Thyroid gland (tissue), 4 donors: ENCODE measurements around the gene PPP1R15B. TPM values are rescaled to one million over a fixed set of nuclear protein-coding genes. Genes with fewer than 3 reads are reported as not detected.

ENCODE experiments used
- DNase-seq, 2 donors: peaks; one replicate each; pipeline ENCODE4 v3.0.0-alpha.2; 2019
- H3K27ac ChIP-seq, 3 donors: fragments of 200-600 bp; sonication (generic); 1 replicate in 2 of 3; 2 replicates in 1 of 3; pipeline ENCODE4 v1.5.1; 2016 to 2019; ENCODE audit warnings: mild to moderate bottlenecking in 1 of 3, moderate library complexity in 1 of 3
- H3K27me3 ChIP-seq: fragments of 200-600 bp; sonication (generic); one replicate; pipeline ENCODE4 v1.5.1; 2019
- H3K36me3 ChIP-seq, 2 donors: fragments of 200-600 bp; sonication (generic); one replicate each; pipeline ENCODE4 v1.5.1; 2016 to 2019
- H3K4me1 ChIP-seq, 2 donors: fragments of 200-600 bp; sonication (generic); one replicate each; pipeline ENCODE4 v1.5.1; 2017 to 2019
- H3K4me3 ChIP-seq, 3 donors: fragments of 200-600 bp; sonication (generic); replicated peaks in 1 of 3; 1 replicate in 2 of 3; 2 replicates in 1 of 3; pipeline ENCODE4 v1.5.1; 2016; ENCODE audit warnings: mild to moderate bottlenecking in 1 of 3
- H3K9me3 ChIP-seq: fragments of 200-600 bp; sonication (generic); one replicate; pipeline ENCODE4 v1.5.1; 2017
- POLR2A ChIP-seq, 2 donors: fragments of 450-650 bp; IDR thresholded peaks; one replicate each; pipeline ENCODE4 v1.6.1; 2017; ENCODE audit warnings: antibody characterized with exemption in 2 of 2, mild to moderate bottlenecking in 2 of 2, moderate library complexity in 1 of 2
- WGBS, 2 donors: methylation state at CpG; one replicate each; pipeline ENCODE4 v1.1.5; 2017; 5-methylcytosine and 5-hydroxymethylcytosine counted together
- intact Hi-C: fragments of 100-400 bp; cut with DNase I; formaldehyde crosslinking; loops from one replicate; pipeline ENCODE4 v1.15.1; 2023
- total RNA-seq, 4 donors: library from RNA; depleted of rRNA; stranded (reverse); fragments of >200 nt; gene quantifications; one replicate each; pipeline ENCODE4 v1.2.3, GENCODE V29; 2016
- TF ChIP-seq, protein P1 (sequence below), 6 experiments: fragments of 200-600 bp in 3 of 6; fragments of 450-650 bp in 3 of 6; sonication (generic) in 3 of 6; IDR thresholded peaks; one replicate each; pipeline ENCODE4 v1.5.1; 2016 to 2019; ENCODE audit warnings: antibody characterized with exemption in 6 of 6, mild to moderate bottlenecking in 2 of 6, inconsistent platforms in 1 of 6, moderate library complexity in 1 of 6

PPP1R15B gene
- total RNA-seq, 4 donors from 2014 or later, result 63.0 to 89.8 (median 66.2) TPM

DNA sequence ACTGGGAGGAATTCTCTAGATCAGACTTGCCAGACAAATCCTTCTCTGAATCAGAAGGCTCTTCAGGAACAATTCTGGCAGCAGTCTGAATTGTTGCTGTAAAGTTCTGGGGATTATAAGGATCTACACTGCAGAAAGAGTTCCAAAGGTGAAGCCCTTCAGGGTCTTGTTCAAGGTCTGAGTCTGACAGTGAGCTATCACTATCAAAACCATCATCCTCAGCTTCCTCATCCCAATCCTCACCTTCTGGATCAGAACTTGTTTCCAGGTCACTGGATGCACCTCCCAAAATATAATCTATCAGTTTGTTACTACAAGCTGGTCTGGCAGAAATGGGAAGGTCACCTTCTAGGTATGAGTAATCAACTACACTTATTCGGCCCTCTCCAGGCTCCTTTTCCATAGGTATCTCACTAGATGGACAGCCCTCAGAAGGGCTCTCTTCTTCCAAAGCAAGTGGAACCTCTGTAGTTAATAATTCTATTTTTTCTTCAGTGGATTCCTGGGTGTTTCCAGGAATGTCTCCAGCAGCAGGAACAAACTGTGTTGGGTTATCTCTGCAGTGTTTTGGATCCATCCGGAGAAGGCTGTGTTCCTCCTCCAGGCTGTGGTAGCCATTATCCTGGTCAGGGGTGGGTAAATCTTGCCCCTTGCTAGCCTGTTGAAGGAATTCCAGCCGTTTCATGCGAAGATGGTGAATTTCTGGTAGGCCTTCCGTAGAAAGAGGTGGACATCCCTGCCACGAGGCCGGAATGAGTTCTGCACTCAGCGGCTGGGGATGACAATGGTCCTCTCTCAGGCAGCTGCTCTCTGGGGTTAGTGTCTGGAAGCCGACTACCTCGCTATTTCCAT, 1.6 kb downstream of the PPP1R15B start:
- no peak for DNase-seq
- Histone ChIP-seq H3K4me1 (peaks cover 17 to 21% of the 10 kb centered on the region in 2 donors), H3K27me3 (no peaks in the 10 kb centered on the region), H3K9me3 (no peaks in the 10 kb centered on the region), H3K27ac (peak overlapping the region; percentile 99 to 100 (median 99)), H3K4me3 (peak overlapping the region; percentile 90 to 94 (median 91)), H3K36me3 (peaks cover 0 to 2% of the 10 kb centered on the region in 2 donors)
- intact Hi-C loops, result no loop called here
- 0 to 1% methylated on average over 4 to 10 of the region's 10 CpGs for WGBS, 2 donors
- TF ChIP-seq, protein P1, sequence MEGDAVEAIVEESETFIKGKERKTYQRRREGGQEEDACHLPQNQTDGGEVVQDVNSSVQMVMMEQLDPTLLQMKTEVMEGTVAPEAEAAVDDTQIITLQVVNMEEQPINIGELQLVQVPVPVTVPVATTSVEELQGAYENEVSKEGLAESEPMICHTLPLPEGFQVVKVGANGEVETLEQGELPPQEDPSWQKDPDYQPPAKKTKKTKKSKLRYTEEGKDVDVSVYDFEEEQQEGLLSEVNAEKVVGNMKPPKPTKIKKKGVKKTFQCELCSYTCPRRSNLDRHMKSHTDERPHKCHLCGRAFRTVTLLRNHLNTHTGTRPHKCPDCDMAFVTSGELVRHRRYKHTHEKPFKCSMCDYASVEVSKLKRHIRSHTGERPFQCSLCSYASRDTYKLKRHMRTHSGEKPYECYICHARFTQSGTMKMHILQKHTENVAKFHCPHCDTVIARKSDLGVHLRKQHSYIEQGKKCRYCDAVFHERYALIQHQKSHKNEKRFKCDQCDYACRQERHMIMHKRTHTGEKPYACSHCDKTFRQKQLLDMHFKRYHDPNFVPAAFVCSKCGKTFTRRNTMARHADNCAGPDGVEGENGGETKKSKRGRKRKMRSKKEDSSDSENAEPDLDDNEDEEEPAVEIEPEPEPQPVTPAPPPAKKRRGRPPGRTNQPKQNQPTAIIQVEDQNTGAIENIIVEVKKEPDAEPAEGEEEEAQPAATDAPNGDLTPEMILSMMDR (IDR thresholded peaks at IDR 0.05), result no peak
- TF ChIP-seq POLR2A (IDR thresholded peaks at IDR 0.05), result no peak

- Histone ChIP-seq H3K27me3 (no peaks in the 10 kb centered on the region), H3K9me3 (no peaks in the 10 kb centered on the region), H3K4me1 (peaks cover 21 to 30% of the 10 kb centered on the region in 2 donors), H3K36me3 (peaks cover 5 to 12% of the 10 kb centered on the region in 2 donors), H3K4me3 (peak overlapping the region; percentile 90 to 94 (median 91)), H3K27ac (peak overlapping the region; percentile 99 to 100 (median 99))
- intact Hi-C loops, result no loop called here
- DNase-seq, result no peak
- no peak for TF ChIP-seq POLR2A (IDR thresholded peaks at IDR 0.05)
- TF ChIP-seq, protein P1 (IDR thresholded peaks at IDR 0.05), result no peak
- WGBS, 2 donors, result 1% methylated on average over 3 of the region's 3 CpGs
These were observed 2.5 kb downstream of the PPP1R15B start for GRCh38 chr1:204409123-204409522.

DNA sequence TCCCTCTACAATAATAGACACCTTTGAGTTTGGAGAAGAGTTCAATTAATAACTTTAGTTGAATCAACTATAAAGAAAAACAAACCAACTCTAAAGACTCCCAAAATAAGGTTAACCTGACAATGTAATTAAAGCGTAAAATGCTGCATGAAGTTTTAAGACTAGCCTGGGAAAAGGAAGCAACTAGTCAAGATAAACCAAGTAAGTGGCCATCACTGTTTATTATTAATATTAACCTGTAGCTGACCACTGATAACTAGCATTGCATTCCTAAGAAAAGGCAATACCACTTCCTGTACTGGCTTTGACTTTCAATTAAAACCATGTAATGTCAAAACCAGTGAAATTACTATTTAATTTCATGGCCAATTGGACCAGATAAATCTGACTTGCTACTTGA, 3.0 kb downstream of the PPP1R15B start:
- 5 to 7% methylated on average over 1 of the region's 1 CpG for WGBS, 2 donors
- peak overlapping the region; percentile 99 to 100 (median 99) for H3K27ac ChIP-seq
- TF ChIP-seq, protein P1 (IDR thresholded peaks at IDR 0.05), result no peak
- no peak for TF ChIP-seq POLR2A (IDR thresholded peaks at IDR 0.05)
- H3K9me3 ChIP-seq, result no peaks in the 10 kb centered on the region
- intact Hi-C loops, result no loop called here
- peaks cover 10 to 16% of the 10 kb centered on the region in 2 donors for H3K36me3 ChIP-seq
- DNase-seq, result no peak
- peak overlapping the region; percentile 90 to 94 (median 91) for H3K4me3 ChIP-seq
- H3K27me3 ChIP-seq, result no peaks in the 10 kb centered on the region
- H3K4me1 ChIP-seq, result peaks cover 21 to 33% of the 10 kb centered on the region in 2 donors

DNA sequence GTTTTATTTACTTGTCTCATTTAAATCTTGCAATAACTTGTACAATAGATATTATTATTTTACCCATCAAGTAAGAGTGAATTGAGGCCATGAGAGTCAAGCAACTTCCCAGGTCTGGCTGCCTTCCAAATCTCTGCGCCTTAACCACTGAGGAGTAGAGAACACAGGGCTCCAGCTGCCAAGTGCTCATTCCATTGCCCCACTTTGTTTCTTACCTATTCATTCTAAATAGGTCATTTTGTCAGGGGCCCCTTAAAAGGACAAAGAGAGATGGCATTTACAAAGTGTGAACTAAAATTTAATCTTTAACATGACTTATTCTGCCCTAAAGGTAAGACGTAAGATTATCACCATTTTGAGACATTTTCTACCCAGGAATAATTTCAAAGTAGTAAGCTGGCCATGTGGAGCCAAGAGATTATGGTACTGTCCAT, 3.5 kb downstream of the PPP1R15B start:
- DNase-seq, result peak; percentile 96 to 97
- Histone ChIP-seq H3K27me3 (no peaks in the 10 kb centered on the region), H3K36me3 (peaks cover 11 to 16% of the 10 kb centered on the region in 2 donors), H3K4me1 (peaks cover 21 to 33% of the 10 kb centered on the region in 2 donors), H3K9me3 (no peaks in the 10 kb centered on the region), H3K27ac (peak overlapping the region; percentile 99 to 100 (median 99)), H3K4me3 (peak overlapping the region; percentile 90 to 94 (median 91))
- intact Hi-C loops, result no loop called here
- WGBS, 2 donors, result 0% methylated on average over 2 of the region's 2 CpGs
- TF ChIP-seq, protein P1 (IDR thresholded peaks at IDR 0.05), result no peak
- peak in 1 of 2 donors; percentile 73 for TF ChIP-seq POLR2A (IDR thresholded peaks at IDR 0.05)
